HEK293 (cell line): ENCODE measurements around the gene TCF7L2.

Source experiments
- ATF2 ChIP-seq: fragments of 450-650 bp; formaldehyde crosslinking; IDR thresholded peaks from 2 replicates; pipeline ENCODE4 v1.5.1; 2016; ENCODE audit warnings: missing biosample characterization, missing genetic modification characterization, low read depth
- GFI1B ChIP-seq: fragments of 450-650 bp; formaldehyde crosslinking; IDR thresholded peaks from 2 replicates; pipeline ENCODE4 v1.5.1; 2016; ENCODE audit warnings: missing biosample characterization, missing genetic modification characterization
- KLF1 ChIP-seq: fragments of 450-650 bp; formaldehyde crosslinking; IDR thresholded peaks from 2 replicates; pipeline ENCODE4 v1.5.1; 2016; ENCODE audit warnings: missing biosample characterization, missing genetic modification characterization
- KLF16 ChIP-seq: fragments of 450-650 bp; formaldehyde crosslinking; IDR thresholded peaks from 2 replicates; pipeline ENCODE4 v1.5.1; 2017; ENCODE audit warnings: missing biosample characterization, missing genetic modification characterization
- TCF7L2 ChIP-seq: IDR thresholded peaks from 2 replicates; pipeline ENCODE4 v1.6.1; 2011; ENCODE audit warnings: low read depth, mild to moderate bottlenecking, inconsistent platforms, low read length, moderate library complexity, borderline replicate concordance
- YY1 ChIP-seq: fragments of 450-650 bp; formaldehyde crosslinking; IDR thresholded peaks from 2 replicates; pipeline ENCODE4 v1.5.1; 2018; ENCODE audit warnings: missing biosample characterization, missing genetic modification characterization
- ZBTB26 ChIP-seq: fragments of 450-650 bp; formaldehyde crosslinking; optimal IDR thresholded peaks from 2 replicates; pipeline ENCODE3; 2016; ENCODE audit warnings: missing biosample characterization, mild to moderate bottlenecking, missing genetic modification characterization
- ZBTB49 ChIP-seq: fragments of 450-650 bp; formaldehyde crosslinking; IDR thresholded peaks from 2 replicates; pipeline ENCODE4 v1.5.1; 2016; ENCODE audit warnings: missing biosample characterization, missing genetic modification characterization, low read depth
- ZNF354C ChIP-seq: fragments of 450-650 bp; formaldehyde crosslinking; IDR thresholded peaks from 2 replicates; pipeline ENCODE4 v1.5.1; 2016; ENCODE audit warnings: missing biosample characterization, missing genetic modification characterization, low read depth, borderline replicate concordance
- ZNF555 ChIP-seq: fragments of 450-650 bp; formaldehyde crosslinking; conservative IDR thresholded peaks from 2 replicates; pipeline ENCODE4 v1.5.1; 2017; ENCODE audit warnings: missing biosample characterization, mild to moderate bottlenecking, missing genetic modification characterization, inconsistent platforms
- ZNF768 ChIP-seq: fragments of 450-650 bp; formaldehyde crosslinking; IDR thresholded peaks from 2 replicates; pipeline ENCODE4 v1.5.1; 2018; ENCODE audit warnings: missing biosample characterization, mild to moderate bottlenecking, missing genetic modification characterization
- ZSCAN18 ChIP-seq: fragments of 450-650 bp; formaldehyde crosslinking; IDR thresholded peaks from 2 replicates; pipeline ENCODE4 v1.5.1; 2016; ENCODE audit warnings: missing biosample characterization, missing genetic modification characterization
- TF ChIP-seq, protein P1 (sequence below): fragments of 450-650 bp; formaldehyde crosslinking; IDR thresholded peaks from 2 replicates; pipeline ENCODE4 v1.5.1; 2016; ENCODE audit warnings: missing biosample characterization, missing genetic modification characterization
- TF ChIP-seq, protein P2 (sequence below): fragments of 450-650 bp; formaldehyde crosslinking; IDR thresholded peaks from 2 replicates; pipeline ENCODE4 v1.5.1; 2016; ENCODE audit warnings: missing biosample characterization, missing genetic modification characterization

- TF ChIP-seq, protein P1, sequence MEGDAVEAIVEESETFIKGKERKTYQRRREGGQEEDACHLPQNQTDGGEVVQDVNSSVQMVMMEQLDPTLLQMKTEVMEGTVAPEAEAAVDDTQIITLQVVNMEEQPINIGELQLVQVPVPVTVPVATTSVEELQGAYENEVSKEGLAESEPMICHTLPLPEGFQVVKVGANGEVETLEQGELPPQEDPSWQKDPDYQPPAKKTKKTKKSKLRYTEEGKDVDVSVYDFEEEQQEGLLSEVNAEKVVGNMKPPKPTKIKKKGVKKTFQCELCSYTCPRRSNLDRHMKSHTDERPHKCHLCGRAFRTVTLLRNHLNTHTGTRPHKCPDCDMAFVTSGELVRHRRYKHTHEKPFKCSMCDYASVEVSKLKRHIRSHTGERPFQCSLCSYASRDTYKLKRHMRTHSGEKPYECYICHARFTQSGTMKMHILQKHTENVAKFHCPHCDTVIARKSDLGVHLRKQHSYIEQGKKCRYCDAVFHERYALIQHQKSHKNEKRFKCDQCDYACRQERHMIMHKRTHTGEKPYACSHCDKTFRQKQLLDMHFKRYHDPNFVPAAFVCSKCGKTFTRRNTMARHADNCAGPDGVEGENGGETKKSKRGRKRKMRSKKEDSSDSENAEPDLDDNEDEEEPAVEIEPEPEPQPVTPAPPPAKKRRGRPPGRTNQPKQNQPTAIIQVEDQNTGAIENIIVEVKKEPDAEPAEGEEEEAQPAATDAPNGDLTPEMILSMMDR (tag by site-specific recombination), result no peak
- TF ChIP-seq ATF2 (tag by site-specific recombination), result no peak
- no peak for TF ChIP-seq KLF16 (tag by site-specific recombination)
- TF ChIP-seq ZNF354C (tag by site-specific recombination), result no peak
- no peak for TF ChIP-seq KLF1 (tag by site-specific recombination)
- no peak for TF ChIP-seq GFI1B (tag by site-specific recombination)
- TF ChIP-seq, protein P2, sequence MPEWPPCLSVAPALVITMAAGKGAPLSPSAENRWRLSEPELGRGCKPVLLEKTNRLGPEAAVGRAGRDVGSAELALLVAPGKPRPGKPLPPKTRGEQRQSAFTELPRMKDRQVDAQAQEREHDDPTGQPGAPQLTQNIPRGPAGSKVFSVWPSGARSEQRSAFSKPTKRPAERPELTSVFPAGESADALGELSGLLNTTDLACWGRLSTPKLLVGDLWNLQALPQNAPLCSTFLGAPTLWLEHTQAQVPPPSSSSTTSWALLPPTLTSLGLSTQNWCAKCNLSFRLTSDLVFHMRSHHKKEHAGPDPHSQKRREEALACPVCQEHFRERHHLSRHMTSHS (tag by site-specific recombination), result no peak
- TF ChIP-seq YY1 (tag by site-specific recombination), result no peak
- no peak for TF ChIP-seq ZNF555 (tag by site-specific recombination)
- TF ChIP-seq TCF7L2, result no peak
- no peak for TF ChIP-seq ZSCAN18 (tag by site-specific recombination)
- TF ChIP-seq ZBTB26, result no peak
- no peak for TF ChIP-seq ZBTB49 (tag by site-specific recombination)
- TF ChIP-seq ZNF768 (tag by site-specific recombination), result no peak
Measured at GRCh38 chr10:113061054-113061430, 111.0 kb downstream of the TCF7L2 start.
